ENCODE results near the gene SDC3. TPM values are rescaled to one million over a fixed set of nuclear protein-coding genes. Genes with fewer than 3 reads are reported as not detected.

Gene SDC3
- total and polyA plus RNA-seq, 2 of the 8 experiments (the other 6 are each of a cell fraction or from before 2014, with no cell fraction given): 7.0 to 27.0 TPM

DNA sequence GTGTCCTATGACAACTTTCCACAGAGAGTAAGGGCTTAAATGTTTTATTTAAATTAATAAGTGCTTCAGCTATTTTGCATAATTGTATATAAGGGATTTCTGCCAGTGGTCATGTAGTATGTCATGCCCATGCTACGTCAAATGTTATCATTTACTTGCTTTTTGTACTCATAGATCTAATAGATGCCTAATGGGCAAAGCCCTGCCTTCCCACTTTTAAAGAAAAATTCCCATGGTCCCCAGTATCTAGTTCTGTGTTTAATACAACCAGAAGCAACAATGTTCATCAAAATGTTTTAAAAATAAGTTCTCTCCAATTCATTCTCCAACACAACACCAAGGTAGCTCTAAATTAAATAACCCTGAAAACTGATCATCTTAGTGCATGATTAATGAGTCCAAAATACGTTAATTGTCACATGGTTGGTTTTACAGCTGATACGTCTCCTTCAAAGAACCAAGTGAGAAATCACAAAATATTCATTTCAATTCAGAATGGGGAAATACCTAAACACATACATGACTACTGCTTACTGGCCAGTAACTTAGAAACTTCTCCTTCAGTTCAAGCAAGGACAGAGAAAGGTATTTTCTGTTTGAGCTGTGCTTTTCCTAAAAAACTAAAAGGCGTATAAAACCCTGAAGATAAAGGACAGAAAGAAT lies 49.1 kb upstream of the SDC3 start:
- H3K79me2 ChIP-seq (ENCODE audit: control insufficient read depth in 1 of 2, insufficient read depth in 2 of 2, low read length in 2 of 2): peaks cover 0 to 55% of the 10 kb centered on the region in 2 experiments; a peak in 2 of 4 replicates
- ChIA-PET POLR2A (ENCODE audit: partially characterized antibody) (interaction anchor here (1.1 kb wide), 1 partner anchor 9 kb away, joined by 4 read pairs; no protein-coding TSS in a partner anchor), CTCF (ENCODE audit: partially characterized antibody) (interaction anchor here (0.6 to 1.3 kb wide), 2 partner anchors 8 to 22 kb away, joined by 3 to 4 read pairs; no protein-coding TSS in a partner anchor)
- H3K23me2 ChIP-seq (ENCODE audit: low read depth, low read length): no peaks in the 10 kb centered on the region
- no peaks in the 10 kb centered on the region for H3K4me1 ChIP-seq (replicated peaks in 1 of 4; ENCODE audit: control insufficient read depth in 3 of 4, insufficient read depth in 4 of 4, low read length in 3 of 4)
- no peak overlapping the region for H3K4ac ChIP-seq (replicated peaks; ENCODE audit: insufficient read length, low read depth, low read length)
- H3K9me3 ChIP-seq (ENCODE audit: insufficient read depth in 2 of 2, low read depth in 1 of 2, low read length in 1 of 2): no peaks in the 10 kb centered on the region
- H3K27me3 ChIP-seq (replicated peaks in 1 of 4; ENCODE audit: control insufficient read depth in 3 of 4, extremely low read depth in 1 of 4, insufficient read depth in 3 of 4, low read length in 3 of 4): no peaks in the 10 kb centered on the region
- no peak overlapping the region for H2BK5ac ChIP-seq (ENCODE audit: low read depth, low read length)
- H3K36me3 ChIP-seq (ENCODE audit: control insufficient read depth in 2 of 4, insufficient read depth in 4 of 4, low read length in 3 of 4): peaks cover 10 to 76% (median 40%) of the 10 kb centered on the region in 4 experiments
- H2BK20ac ChIP-seq (ENCODE audit: low read length): no peak overlapping the region
- TF ChIP-seq KDM1A (IDR thresholded peaks at IDR 0.05; ENCODE audit: borderline replicate concordance, low read length) (no peak), NRF1 (IDR thresholded peaks at IDR 0.05; ENCODE audit: low read depth, low read length) (no peak), GABPA (IDR thresholded peaks at IDR 0.05; ENCODE audit: borderline replicate concordance, insufficient read depth, low read length) (no peak), NANOG (IDR thresholded peaks at IDR 0.05; ENCODE audit: insufficient read depth, low read depth, low read length, poor library complexity, severe bottlenecking) (no peak)
- no peaks in the 10 kb centered on the region for H3K79me1 ChIP-seq (ENCODE audit: low read depth, low read length)
- no peak overlapping the region for H4K91ac ChIP-seq (replicated peaks; ENCODE audit: insufficient read length, low read length)
- no peak overlapping the region for H3K4me3 ChIP-seq (ENCODE audit: extremely low read depth in 1 of 4, insufficient read depth in 2 of 4, low read depth in 3 of 4, low read length in 4 of 4)
- no peak overlapping the region for H3K23ac ChIP-seq (ENCODE audit: insufficient read length)
- no peak overlapping the region for H4K8ac ChIP-seq (ENCODE audit: extremely low read depth, insufficient read depth, low read length)
- no peak for FAIRE-seq
- H2BK12ac ChIP-seq (ENCODE audit: low read depth, low read length): no peak overlapping the region
- H2BK15ac ChIP-seq (ENCODE audit: low read length): no peak overlapping the region
- no peak overlapping the region for H3K4me2 ChIP-seq (ENCODE audit: insufficient read depth in 1 of 2, low read depth in 2 of 2, low read length in 2 of 2)
- H3K14ac ChIP-seq (ENCODE audit: insufficient read length): no peak overlapping the region
- no peak overlapping the region for H3K18ac ChIP-seq (ENCODE audit: extremely low read depth, low read length)
- H4K5ac ChIP-seq (ENCODE audit: insufficient read length, low read depth, low read length): no peak overlapping the region
- H2AK5ac ChIP-seq (ENCODE audit: low read depth, low read length): no peak overlapping the region
- no peak overlapping the region for H3K56ac ChIP-seq (replicated peaks; ENCODE audit: insufficient read length, low read depth, low read length)
- no peak overlapping the region for H3K27ac ChIP-seq (ENCODE audit: low read depth, low read length)
- no peak overlapping the region for H3K9ac ChIP-seq (replicated peaks in 1 of 4; ENCODE audit: extremely low read depth in 1 of 4, low read depth in 3 of 4, low read length in 3 of 4)
- H2AFZ ChIP-seq (ENCODE audit: low read length): no peak overlapping the region
- H2BK120ac ChIP-seq (replicated peaks; ENCODE audit: low read depth, low read length): no peak overlapping the region
- 94% methylated on average over 4 of the region's 4 CpGs; no CpG with 5 or more reads in 1 of the 2 experiments for WGBS, 2 experiments (ENCODE audit: extremely low coverage in 1 of 2, insufficient coverage in 1 of 2, insufficient read length in 1 of 2, insufficient replicate concordance in 2 of 2, low coverage in 1 of 2, low lambda C conversion rate in 2 of 2, missing lambda C conversion rate in 1 of 2)
- H4K20me1 ChIP-seq (replicated peaks in 1 of 2; ENCODE audit: control insufficient read depth in 1 of 2, insufficient read depth in 2 of 2, low read length in 2 of 2): peaks cover 2 to 8% of the 10 kb centered on the region in 2 experiments
- DNase-seq (ENCODE audit: low read depth in 1 of 2, low spot score in 2 of 2): no peak
